HepG2 (cell line): ENCODE data around the gene TAP1. TPM values are rescaled to one million over a fixed set of nuclear protein-coding genes. Genes with fewer than 3 reads are reported as not detected.

Experiments used
- ATAC-seq: fragments of 200-7000 bp; cut with Tn5 transposase; 3 replicates; pipeline ENCODE4 v1.9.1; 2020; ENCODE audit warnings: mild to moderate bottlenecking, moderate library complexity
- BruUV-seq: library from RNA; stranded (reverse); fragments of 400-500 nt; replicated peaks from 2 replicates; lab custom pipeline; 2021; lab: Mats Ljungman, UMichigan
- CTCF ChIA-PET: fragments of 300-600 bp; formaldehyde crosslinking; extraction: SDS; loops from one replicate; lab custom pipeline; 2021; ENCODE audit warnings: low total read pairs, inconsistent platforms, low intra/inter-chr PET ratio; lab: Yijun Ruan, JAX
- POLR2A ChIA-PET: fragments of 350-600 bp; sonication (Branson Sonifier 250); formaldehyde crosslinking; loops from one replicate; lab custom pipeline; 2020; ENCODE audit warnings: antibody characterized with exemption, inconsistent platforms; lab: Yijun Ruan, JAX
- DNase-seq: peaks from one replicate; pipeline ENCODE4 v3.0.0-alpha.2; 2015; ENCODE audit warnings: low spot score
- FAIRE-seq: peaks from 3 replicates; lab custom pipeline; 2011; peaks lifted over from hg19 to GRCh38; lab: Jason Lieb, UNC
- H2AFZ ChIP-seq: one replicate; pipeline ENCODE4 v1.6.1; 2011; ENCODE audit warnings: low read length, inconsistent platforms
- H3K27ac ChIP-seq: fragments of 300-600 bp; 3 replicates; pipeline ENCODE4 v1.8.0; 2011; ENCODE audit warnings: mixed run types, mild to moderate bottlenecking, mixed read lengths, low read length, inconsistent platforms; ENCODE audit not compliant: insufficient read depth; ENCODE audit errors: extremely low read length
- H3K27me3 ChIP-seq, 2 experiments: fragments of 200-600 bp in 1 of 2; 2 replicates in 1 of 2; 3 replicates in 1 of 2; pipeline versions ENCODE4 v1.6.0 to v1.8.0; 2011; ENCODE audit warnings: low read length in 2 of 2, mild to moderate bottlenecking in 2 of 2, moderate library complexity in 2 of 2, inconsistent platforms in 1 of 2; ENCODE audit not compliant: insufficient read depth in 2 of 2, control insufficient read depth in 1 of 2
- H3K36me3 ChIP-seq, 2 experiments: fragments of 200-600 bp in 1 of 2; replicated peaks in 1 of 2; 2 replicates in 1 of 2; 3 replicates in 1 of 2; pipeline versions ENCODE4 v1.5.1 to v1.8.0; 2011; ENCODE audit warnings: low read length in 2 of 2, inconsistent platforms in 1 of 2; ENCODE audit not compliant: insufficient read depth in 2 of 2, control insufficient read depth in 1 of 2
- H3K4me1 ChIP-seq: 2 replicates; pipeline ENCODE4 v1.5.1; 2012; ENCODE audit warnings: low read length, inconsistent platforms; ENCODE audit not compliant: insufficient read depth
- H3K4me2 ChIP-seq: 2 replicates; pipeline ENCODE4 v1.6.0; 2011; ENCODE audit warnings: low read depth, low read length, inconsistent platforms
- H3K4me3 ChIP-seq, 3 experiments: fragments of 200-600 bp in 1 of 3; sonication (generic), shearing (Covaris generic) in 1 of 3; replicated peaks in 1 of 3; 2 replicates each; pipeline ENCODE4 v1.5.1; 2011 to 2016; ENCODE audit warnings: low read length in 3 of 3, inconsistent platforms in 2 of 3, low read depth in 2 of 3, mild to moderate bottlenecking in 2 of 3, control low read depth in 1 of 3, mixed read lengths in 1 of 3; ENCODE audit not compliant: insufficient read depth in 1 of 3
- H3K79me2 ChIP-seq: one replicate; pipeline ENCODE4 v1.6.1; 2011; ENCODE audit warnings: low read length, inconsistent platforms; ENCODE audit not compliant: insufficient read depth
- H3K9ac ChIP-seq: 2 replicates; pipeline ENCODE4 v1.6.0; 2011; ENCODE audit warnings: mild to moderate bottlenecking, low read depth, low read length, inconsistent platforms; ENCODE audit not compliant: insufficient read depth
- H3K9me3 ChIP-seq: 2 replicates; pipeline ENCODE4 v1.5.1; 2012; ENCODE audit warnings: mild to moderate bottlenecking, low read length
- H4K20me1 ChIP-seq: 2 replicates; pipeline ENCODE4 v1.6.0; 2011; ENCODE audit warnings: inconsistent platforms, mild to moderate bottlenecking, low read length, moderate library complexity; ENCODE audit not compliant: insufficient read depth
- CEBPB ChIP-seq: IDR thresholded peaks from 2 replicates; pipeline ENCODE4 v1.6.1; 2011; ENCODE audit warnings: low read depth, low read length, improper control_type of control experiment, borderline replicate concordance
- CEBPG ChIP-seq: IDR thresholded peaks from 2 replicates; pipeline ENCODE4 v1.6.1; 2016
- CREBL2 ChIP-seq: sonication (generic); formaldehyde crosslinking; IDR thresholded peaks from 2 replicates; pipeline ENCODE4 v1.8.1; 2023; ENCODE audit warnings: missing genetic modification reagents, mild to moderate bottlenecking, borderline replicate concordance
- SAFB2 ChIP-seq: sonication (generic); formaldehyde crosslinking; IDR thresholded peaks from 2 replicates; pipeline ENCODE4 v1.5.1; 2020; ENCODE audit warnings: missing genetic modification reagents, low read depth, mild to moderate bottlenecking, borderline replicate concordance
- WGBS: methylation state at CpG from one replicate; pipeline ENCODE4 v1.1.6; 2017; ENCODE audit warnings: low lambda C conversion rate; 5-methylcytosine and 5-hydroxymethylcytosine counted together
- in situ Hi-C: cut with HindIII; loops from 2 replicates; pipeline ENCODE4 v1.10.0; 2017; ENCODE audit warnings: low pct_unique_long_range_greater_than_20kb; ENCODE audit not compliant: extremely low pct_ligation_motif_present
- intact Hi-C: fragments of 100-400 bp; cut with micrococcal nuclease; formaldehyde crosslinking; loops from one replicate; pipeline ENCODE4 v1.10.0; 2022; ENCODE audit not compliant: unreplicated experiment
- polyA plus RNA-seq, 8 experiments: library from polyadenylated mRNA; depleted of rRNA in 3 of 8; stranded (reverse) in 7 of 8; unstranded in 1 of 8; fragments of >200 nt; fragmentation: Illumina TruSeq in 4 of 8; extraction: Trizol in 4 of 8; gene quantifications; 2 replicates each; pipeline versions ENCODE4 v1.2.1 to v1.2.3, GENCODE V29; 2011 to 2016; ENCODE audit warnings: low read depth in 4 of 8, missing spikeins in 1 of 8, mixed read lengths in 1 of 8; ENCODE audit not compliant: insufficient read depth in 1 of 8
- total RNA-seq, 5 experiments: library from RNA; depleted of rRNA; stranded (reverse); fragments of >200 nt; fragmentation: Illumina TruSeq; extraction: Trizol; gene quantifications; 2 replicates each; pipeline ENCODE4 v1.2.3, GENCODE V29; 2016; ENCODE audit warnings: low read depth in 1 of 5

Gene TAP1
- total and polyA plus RNA-seq, 2 of the 13 experiments (the other 11 are each of a cell fraction or from before 2014, with no cell fraction given) = 31.2 to 52.2 TPM

DNA sequence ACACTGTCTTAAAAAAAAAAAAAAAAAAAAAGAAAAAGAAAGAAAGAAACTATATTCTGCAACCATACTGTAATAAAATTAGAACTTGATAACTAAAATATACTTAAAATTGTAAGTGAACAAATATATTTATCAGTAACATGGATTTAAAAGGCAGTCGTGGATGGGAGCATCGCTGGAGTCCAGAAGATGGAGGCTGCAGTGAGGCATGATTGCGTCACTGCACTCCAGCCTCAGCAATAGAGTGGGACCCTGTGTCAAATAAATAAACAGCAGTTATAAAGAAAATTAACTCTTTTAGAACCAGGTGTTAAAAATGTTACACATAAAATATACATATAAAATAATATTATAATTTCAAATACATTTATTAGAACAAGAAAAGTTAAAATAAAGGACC lies 9.2 kb upstream of the TAP1 start:
- ATAC-seq (no peak), FAIRE-seq (no peak)
- POLR2A ChIA-PET = no interaction called here

DNA sequence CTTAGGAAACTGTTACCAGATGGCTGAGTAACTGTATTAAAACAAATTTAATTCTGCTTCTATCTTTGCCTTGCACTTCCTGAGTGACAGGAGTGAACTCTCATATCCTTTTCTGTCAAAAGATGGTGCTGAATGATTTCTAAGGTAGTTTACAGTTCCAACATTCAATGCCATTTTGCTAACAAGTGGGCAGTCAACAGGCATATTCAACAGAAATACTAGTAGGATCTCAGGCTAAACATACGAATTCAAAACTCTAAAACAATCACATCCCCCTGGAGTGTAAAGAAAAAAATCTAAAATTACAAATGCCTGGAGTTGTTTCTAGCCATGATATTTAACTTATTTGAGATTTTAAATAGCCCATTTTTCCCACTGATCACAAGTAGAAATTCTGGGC lies 7.2 kb upstream of the TAP1 start:
- Histone ChIP-seq H3K9me3 (no peaks in the 10 kb centered on the region), H4K20me1 (no peaks in the 10 kb centered on the region), H3K9ac (no peak overlapping the region), H3K27ac (no peak overlapping the region), H3K27me3 (peaks cover 0 to 6% of the 10 kb centered on the region in 2 experiments; a peak in 3 of 5 replicates), H2AFZ (no peak overlapping the region), H3K36me3 (no peaks in the 10 kb centered on the region), H3K4me3 (no peak overlapping the region), H3K79me2 (no peaks in the 10 kb centered on the region), H3K4me1 (peaks cover 14% of the 10 kb centered on the region), H3K4me2 (peak overlapping the region; percentile 51; the same call in 1 of the 2 replicates)
- WGBS = 50% methylated on average over 1 of the region's 1 CpG
- FAIRE-seq (no peak), ATAC-seq (no peak), DNase-seq (no peak)
- BruUV-seq = no TSS peak
- in situ Hi-C loops = no loop called here
- no peak for TF ChIP-seq SAFB2 (CRISPR knock-in tag)
- ChIA-PET CTCF (interaction anchor here (1.1 kb wide), 1 partner anchor 16 kb away, joined by 3 read pairs; no protein-coding TSS in a partner anchor), POLR2A (no interaction called here)
- intact Hi-C loops = no loop called here

More for the DNA sequence above, 9.2 kb upstream of the TAP1 start:
- H4K20me1 ChIP-seq = no peaks in the 10 kb centered on the region
- DNase-seq = no peak
- BruUV-seq = no TSS peak
- no peak overlapping the region for H3K4me2 ChIP-seq
- H3K27ac ChIP-seq = no peak overlapping the region
- peaks cover 0 to 17% of the 10 kb centered on the region in 2 experiments; a peak in 3 of 5 replicates for H3K27me3 ChIP-seq
- H2AFZ ChIP-seq = no peak overlapping the region
- CTCF ChIA-PET = no interaction called here
- intact Hi-C loops = no loop called here
- in situ Hi-C loops = no loop called here
- WGBS = 9% methylated on average over 3 of the region's 3 CpGs
- no peak overlapping the region for H3K4me3 ChIP-seq
- no peaks in the 10 kb centered on the region for H3K79me2 ChIP-seq
- TF ChIP-seq CREBL2 (CRISPR knock-in tag) (no peak), CEBPB (peak; percentile 78), CEBPG (CRISPR knock-in tag) (peak; percentile 29; the same call in 1 of the 2 replicates)
- H3K36me3 ChIP-seq = no peaks in the 10 kb centered on the region
- H3K9me3 ChIP-seq = no peaks in the 10 kb centered on the region
- H3K4me1 ChIP-seq = peaks cover 9% of the 10 kb centered on the region
- no peak overlapping the region for H3K9ac ChIP-seq
